Uterus (tissue), 2 donors: ENCODE data around the gene TIRAP.

ENCODE experiments used
- CTCF ChIP-seq, 4 experiments: fragments of 200-600 bp in 2 of 4; fragments of 450-650 bp in 2 of 4; sonication (generic) in 2 of 4; IDR thresholded peaks; one replicate each; pipeline ENCODE4 v1.5.1; 2016 to 2019; ENCODE audit warnings: antibody characterized with exemption in 4 of 4, mild to moderate bottlenecking in 2 of 4, moderate library complexity in 1 of 4
- POLR2A ChIP-seq, 2 donors: fragments of 450-650 bp; IDR thresholded peaks; one replicate each; pipeline ENCODE4 v1.6.1; 2016; ENCODE audit warnings: antibody characterized with exemption in 2 of 2, mild to moderate bottlenecking in 1 of 2, moderate library complexity in 1 of 2

- TF ChIP-seq CTCF (IDR thresholded peaks at IDR 0.05): no peak
- TF ChIP-seq POLR2A (IDR thresholded peaks at IDR 0.05): no peak
Measured at GRCh38 chr11:126337474-126338241, 54.8 kb downstream of the TIRAP start.
